Neural cell (in vitro differentiated cells): Measurements from ENCODE around the gene TLN1. TPM values are rescaled to one million over a fixed set of nuclear protein-coding genes. Genes with fewer than 3 reads are reported as not detected.

Experiments used
- H2AFZ ChIP-seq: fragments of 200-600, 300-800 bp; sonication (generic), shearing (Covaris generic); 2 replicates; pipeline ENCODE4 v1.6.0; 2014; ENCODE audit warnings: low read depth, mild to moderate bottlenecking, antibody characterized with exemption, low read length, moderate library complexity
- H3F3A ChIP-seq: fragments of 200-600 bp; shearing (Covaris generic); 2 replicates; pipeline ENCODE4 v1.6.1; 2016; ENCODE audit warnings: mild to moderate bottlenecking, moderate library complexity, mixed read lengths, antibody characterized with exemption, low read length; ENCODE audit not compliant: insufficient read depth, poor library complexity, severe bottlenecking
- H3K27ac ChIP-seq: fragments of 200-600, 300-800 bp; sonication (generic), shearing (Covaris generic); 2 replicates; pipeline ENCODE4 v1.5.1; 2014; ENCODE audit warnings: mild to moderate bottlenecking, low read length, moderate library complexity
- H3K27me3 ChIP-seq: fragments of 300-800, 200-600 bp; sonication (generic), shearing (Covaris generic); 2 replicates; pipeline ENCODE4 v1.6.0; 2014; ENCODE audit warnings: mild to moderate bottlenecking, low read depth, low read length, moderate library complexity; ENCODE audit not compliant: insufficient read depth
- H3K36me3 ChIP-seq: fragments of 300-800, 200-600 bp; sonication (generic), shearing (Covaris generic); 2 replicates; pipeline ENCODE4 v1.5.1; 2014; ENCODE audit warnings: mild to moderate bottlenecking, antibody characterized with exemption, low read length, moderate library complexity; ENCODE audit not compliant: insufficient read depth
- H3K4me2 ChIP-seq: fragments of 300-800, 200-600 bp; sonication (generic), shearing (Covaris generic); 2 replicates; pipeline ENCODE4 v1.6.0; 2014; ENCODE audit warnings: mild to moderate bottlenecking, low read length
- H3K4me3 ChIP-seq: fragments of 300-800, 200-600 bp; sonication (generic), shearing (Covaris generic); 2 replicates; pipeline ENCODE4 v1.5.1; 2014; ENCODE audit warnings: mild to moderate bottlenecking, low read length, moderate library complexity
- H3K79me2 ChIP-seq: fragments of 200-600 bp; shearing (Covaris generic); replicated peaks from 2 replicates; pipeline ENCODE4 v1.6.0; 2014; ENCODE audit warnings: mild to moderate bottlenecking, low read length, moderate library complexity; ENCODE audit not compliant: insufficient read depth
- H3K9ac ChIP-seq: fragments of 300-800, 200-600 bp; sonication (generic), shearing (Covaris generic); 2 replicates; pipeline ENCODE4 v1.6.1; 2016; ENCODE audit warnings: mild to moderate bottlenecking, low read length, mixed read lengths
- H3K9me2 ChIP-seq: fragments of 200-600 bp; shearing (Covaris generic); 2 replicates; pipeline ENCODE4 v1.6.1; 2016; ENCODE audit warnings: mild to moderate bottlenecking, low read length, mixed read lengths; ENCODE audit not compliant: insufficient read depth
- H3K9me3 ChIP-seq: fragments of 200-600, 300-800 bp; sonication (generic), shearing (Covaris generic); 2 replicates; pipeline ENCODE4 v1.6.1; 2016; ENCODE audit warnings: mild to moderate bottlenecking, mixed run types, low read length, moderate library complexity, mixed read lengths
- H4K20me1 ChIP-seq: fragments of 200-600 bp; shearing (Covaris generic); 2 replicates; pipeline ENCODE4 v1.6.1; 2016; ENCODE audit warnings: mild to moderate bottlenecking, mixed run types; ENCODE audit not compliant: insufficient read depth
- EP300 ChIP-seq: fragments of 450-650 bp; conservative IDR thresholded peaks from 2 replicates; pipeline ENCODE4 v1.6.1; 2014; ENCODE audit warnings: antibody characterized with exemption, mild to moderate bottlenecking, moderate library complexity; ENCODE audit not compliant: poor library complexity, severe bottlenecking
- EZH2 ChIP-seq: fragments of 200-600, 300-800 bp; shearing (Covaris generic), sonication (generic); IDR thresholded peaks from 2 replicates; pipeline ENCODE4 v1.6.1; 2014; ENCODE audit warnings: antibody characterized with exemption, low read length, borderline replicate concordance, mild to moderate bottlenecking; ENCODE audit not compliant: insufficient read depth, poor library complexity, severe bottlenecking
- MXI1 ChIP-seq: fragments of 450-650 bp; conservative IDR thresholded peaks from 2 replicates; pipeline ENCODE4 v1.6.1; 2014; ENCODE audit warnings: antibody characterized with exemption, mild to moderate bottlenecking; ENCODE audit not compliant: poor library complexity, severe bottlenecking
- POLR2AphosphoS5 ChIP-seq: IDR thresholded peaks from 2 replicates; pipeline ENCODE4 v1.6.1; 2012
- RAD21 ChIP-seq: fragments of 450-650 bp; conservative IDR thresholded peaks from 2 replicates; pipeline ENCODE4 v1.6.1; 2014; ENCODE audit warnings: antibody characterized with exemption, mild to moderate bottlenecking, moderate library complexity
- SMC3 ChIP-seq: fragments of 450-650 bp; conservative IDR thresholded peaks from 2 replicates; pipeline ENCODE4 v1.6.1; 2014; ENCODE audit warnings: antibody characterized with exemption, mild to moderate bottlenecking, moderate library complexity; ENCODE audit not compliant: poor library complexity
- TAF1 ChIP-seq: IDR thresholded peaks from 2 replicates; pipeline ENCODE4 v1.6.1; 2012; ENCODE audit warnings: low read depth
- polyA plus RNA-seq: library from polyadenylated mRNA; depleted of rRNA; stranded (reverse); fragments of >200 nt; gene quantifications from 2 replicates; pipeline ENCODE4 v1.2.3, GENCODE V29; 2014
- TF ChIP-seq, protein P1 (sequence below): fragments of 450-650 bp; IDR thresholded peaks from 2 replicates; pipeline ENCODE4 v1.5.1; 2014; ENCODE audit warnings: antibody characterized with exemption, mild to moderate bottlenecking, moderate library complexity; ENCODE audit not compliant: poor library complexity, severe bottlenecking
- TF ChIP-seq, protein P2 (sequence below): IDR thresholded peaks from 2 replicates; pipeline ENCODE4 v1.6.1; 2012; ENCODE audit warnings: borderline replicate concordance

The TLN1 gene
- polyA plus RNA-seq, 1 donor from 2014 or later: 7.1 TPM

DNA sequence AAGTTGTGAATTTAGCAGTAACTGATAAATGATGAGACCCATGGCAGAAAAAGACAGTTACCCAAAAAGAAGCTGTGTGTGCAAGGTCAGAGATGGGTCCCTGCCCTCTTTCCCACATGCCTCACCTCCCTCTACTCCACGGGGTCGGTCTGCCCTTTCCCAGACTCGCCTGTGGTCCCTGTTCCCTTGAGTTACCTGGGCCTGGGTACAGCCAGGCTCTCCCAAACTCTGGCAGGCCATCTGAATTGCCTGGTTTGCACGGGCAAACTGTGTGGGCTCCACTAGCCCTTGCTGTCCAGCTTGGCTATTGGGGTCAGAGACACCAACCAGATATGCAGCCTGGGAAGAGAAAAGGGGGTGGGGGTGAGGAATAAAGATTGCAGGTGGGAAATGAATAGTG lies 23.8 kb downstream of the TLN1 start:
- H3K9ac ChIP-seq: no peak overlapping the region
- no peak overlapping the region for H3K4me2 ChIP-seq
- H4K20me1 ChIP-seq: no peaks in the 10 kb centered on the region
- H3K27me3 ChIP-seq: no peaks in the 10 kb centered on the region
- H3K79me2 ChIP-seq: no peaks in the 10 kb centered on the region
- TF ChIP-seq POLR2AphosphoS5 (no peak), EP300 (no peak), MXI1 (no peak), SMC3 (no peak), RAD21 (no peak), TAF1 (no peak), EZH2 (no peak)
- TF ChIP-seq, protein P1, sequence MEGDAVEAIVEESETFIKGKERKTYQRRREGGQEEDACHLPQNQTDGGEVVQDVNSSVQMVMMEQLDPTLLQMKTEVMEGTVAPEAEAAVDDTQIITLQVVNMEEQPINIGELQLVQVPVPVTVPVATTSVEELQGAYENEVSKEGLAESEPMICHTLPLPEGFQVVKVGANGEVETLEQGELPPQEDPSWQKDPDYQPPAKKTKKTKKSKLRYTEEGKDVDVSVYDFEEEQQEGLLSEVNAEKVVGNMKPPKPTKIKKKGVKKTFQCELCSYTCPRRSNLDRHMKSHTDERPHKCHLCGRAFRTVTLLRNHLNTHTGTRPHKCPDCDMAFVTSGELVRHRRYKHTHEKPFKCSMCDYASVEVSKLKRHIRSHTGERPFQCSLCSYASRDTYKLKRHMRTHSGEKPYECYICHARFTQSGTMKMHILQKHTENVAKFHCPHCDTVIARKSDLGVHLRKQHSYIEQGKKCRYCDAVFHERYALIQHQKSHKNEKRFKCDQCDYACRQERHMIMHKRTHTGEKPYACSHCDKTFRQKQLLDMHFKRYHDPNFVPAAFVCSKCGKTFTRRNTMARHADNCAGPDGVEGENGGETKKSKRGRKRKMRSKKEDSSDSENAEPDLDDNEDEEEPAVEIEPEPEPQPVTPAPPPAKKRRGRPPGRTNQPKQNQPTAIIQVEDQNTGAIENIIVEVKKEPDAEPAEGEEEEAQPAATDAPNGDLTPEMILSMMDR: no peak
- TF ChIP-seq, protein P2, sequence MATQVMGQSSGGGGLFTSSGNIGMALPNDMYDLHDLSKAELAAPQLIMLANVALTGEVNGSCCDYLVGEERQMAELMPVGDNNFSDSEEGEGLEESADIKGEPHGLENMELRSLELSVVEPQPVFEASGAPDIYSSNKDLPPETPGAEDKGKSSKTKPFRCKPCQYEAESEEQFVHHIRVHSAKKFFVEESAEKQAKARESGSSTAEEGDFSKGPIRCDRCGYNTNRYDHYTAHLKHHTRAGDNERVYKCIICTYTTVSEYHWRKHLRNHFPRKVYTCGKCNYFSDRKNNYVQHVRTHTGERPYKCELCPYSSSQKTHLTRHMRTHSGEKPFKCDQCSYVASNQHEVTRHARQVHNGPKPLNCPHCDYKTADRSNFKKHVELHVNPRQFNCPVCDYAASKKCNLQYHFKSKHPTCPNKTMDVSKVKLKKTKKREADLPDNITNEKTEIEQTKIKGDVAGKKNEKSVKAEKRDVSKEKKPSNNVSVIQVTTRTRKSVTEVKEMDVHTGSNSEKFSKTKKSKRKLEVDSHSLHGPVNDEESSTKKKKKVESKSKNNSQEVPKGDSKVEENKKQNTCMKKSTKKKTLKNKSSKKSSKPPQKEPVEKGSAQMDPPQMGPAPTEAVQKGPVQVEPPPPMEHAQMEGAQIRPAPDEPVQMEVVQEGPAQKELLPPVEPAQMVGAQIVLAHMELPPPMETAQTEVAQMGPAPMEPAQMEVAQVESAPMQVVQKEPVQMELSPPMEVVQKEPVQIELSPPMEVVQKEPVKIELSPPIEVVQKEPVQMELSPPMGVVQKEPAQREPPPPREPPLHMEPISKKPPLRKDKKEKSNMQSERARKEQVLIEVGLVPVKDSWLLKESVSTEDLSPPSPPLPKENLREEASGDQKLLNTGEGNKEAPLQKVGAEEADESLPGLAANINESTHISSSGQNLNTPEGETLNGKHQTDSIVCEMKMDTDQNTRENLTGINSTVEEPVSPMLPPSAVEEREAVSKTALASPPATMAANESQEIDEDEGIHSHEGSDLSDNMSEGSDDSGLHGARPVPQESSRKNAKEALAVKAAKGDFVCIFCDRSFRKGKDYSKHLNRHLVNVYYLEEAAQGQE: no peak
- no peaks in the 10 kb centered on the region for H3K9me3 ChIP-seq
- H3K9me2 ChIP-seq: no peaks in the 10 kb centered on the region
- H3K36me3 ChIP-seq: peaks cover 12% of the 10 kb centered on the region
- no peak overlapping the region for H3K4me3 ChIP-seq
- no peak overlapping the region for H3K27ac ChIP-seq
- H2AFZ ChIP-seq: no peak overlapping the region
- no peaks in the 10 kb centered on the region for H3F3A ChIP-seq

DNA sequence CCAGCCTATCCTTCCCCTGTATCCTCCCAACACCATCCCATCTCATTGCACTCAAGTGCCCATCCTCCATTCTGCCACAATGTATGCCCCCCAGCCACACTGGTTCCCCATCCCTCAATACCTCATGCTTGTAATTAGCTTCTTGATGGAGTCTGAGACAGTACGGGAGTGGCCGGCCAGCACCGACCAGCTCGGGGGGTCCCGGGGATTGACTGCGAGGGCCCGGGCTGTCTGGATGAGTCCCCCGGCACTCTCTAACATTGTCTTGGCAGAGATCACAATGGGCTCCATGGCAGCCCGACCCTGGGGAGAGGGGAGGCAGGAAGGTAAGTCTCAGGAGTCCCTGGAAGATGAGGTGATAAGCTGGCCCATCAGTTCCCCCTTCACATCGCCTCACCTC lies 25.0 kb downstream of the TLN1 start:
- TF ChIP-seq EZH2: no peak
- TF ChIP-seq POLR2AphosphoS5: no peak
- TF ChIP-seq EP300: no peak
- no peak for TF ChIP-seq MXI1
- no peak for TF ChIP-seq TAF1
- no peak for TF ChIP-seq SMC3
- TF ChIP-seq, protein P2: no peak
- TF ChIP-seq RAD21: no peak
- TF ChIP-seq, protein P1: no peak
- H3F3A ChIP-seq: no peaks in the 10 kb centered on the region
- peaks cover 12% of the 10 kb centered on the region for H3K36me3 ChIP-seq

More for the DNA sequence above, 25.0 kb downstream of the TLN1 start:
- Histone ChIP-seq H3K9ac (no peak overlapping the region), H3K9me3 (no peaks in the 10 kb centered on the region), H3K27ac (no peak overlapping the region), H3K4me3 (no peak overlapping the region), H2AFZ (no peak overlapping the region), H3K27me3 (no peaks in the 10 kb centered on the region), H3K9me2 (no peaks in the 10 kb centered on the region), H3K4me2 (no peak overlapping the region), H4K20me1 (no peaks in the 10 kb centered on the region), H3K79me2 (no peaks in the 10 kb centered on the region)
